Endothelial cell of umbilical vein (primary cell): ENCODE data around the gene MACROD2. TPM values are rescaled to one million over a fixed set of nuclear protein-coding genes. Genes with fewer than 3 reads are reported as not detected.

Experiments
- BruUV-seq: library from RNA; stranded (reverse); fragments of 400-500 nt; replicated peaks from 2 replicates; lab custom pipeline; 2021; lab: Mats Ljungman, UMichigan
- CTCF ChIA-PET: fragments of 300-600, 350-600 bp; sonication (Branson Sonifier 250); formaldehyde crosslinking; loops from one replicate; lab custom pipeline; 2021; ENCODE audit warnings: antibody characterized with exemption, inconsistent platforms; lab: Charles Lee
- POLR2A ChIA-PET: fragments of 300-600, 350-600 bp; sonication (Branson Sonifier 250); formaldehyde crosslinking; loops from one replicate; lab custom pipeline; 2021; ENCODE audit warnings: antibody characterized with exemption, inconsistent platforms; lab: Charles Lee
- DNase-seq: peaks from one replicate; pipeline ENCODE4 v3.0.0-alpha.2; 2011; ENCODE audit warnings: low read depth, low spot score
- FAIRE-seq: peaks from 2 replicates; lab custom pipeline; 2011; peaks lifted over from hg19 to GRCh38; lab: Jason Lieb, UNC
- H2AFZ ChIP-seq: 2 replicates; pipeline ENCODE4 v1.6.0; 2012; ENCODE audit warnings: low read depth, low read length, control low read depth, inconsistent platforms
- H3K27ac ChIP-seq: 2 replicates; pipeline ENCODE4 v1.5.1; 2011; ENCODE audit warnings: low read depth, mild to moderate bottlenecking, control low read depth, low read length, moderate library complexity; ENCODE audit not compliant: insufficient read depth
- H3K27me3 ChIP-seq, 2 experiments: 2 replicates each; pipeline versions ENCODE4 v1.6.0 to v1.6.1; 2011; ENCODE audit warnings: low read length in 2 of 2, mixed read lengths in 1 of 2; ENCODE audit not compliant: control insufficient read depth in 2 of 2, insufficient read depth in 2 of 2
- H3K36me3 ChIP-seq, 2 experiments: 2 replicates in 1 of 2; 3 replicates in 1 of 2; pipeline ENCODE4 v1.5.1; 2011; ENCODE audit warnings: low read length in 2 of 2, mild to moderate bottlenecking in 1 of 2, moderate library complexity in 1 of 2; ENCODE audit not compliant: control insufficient read depth in 2 of 2, insufficient read depth in 2 of 2; ENCODE audit errors: extremely low read depth in 1 of 2
- H3K4me1 ChIP-seq: 3 replicates; pipeline ENCODE4 v1.5.1; 2011; ENCODE audit warnings: mild to moderate bottlenecking, low read length; ENCODE audit not compliant: control insufficient read depth, insufficient read depth; ENCODE audit errors: extremely low read depth
- H3K4me2 ChIP-seq: 2 replicates; pipeline ENCODE4 v1.6.1; 2011; ENCODE audit warnings: low read length, control low read depth, mixed read lengths; ENCODE audit not compliant: insufficient read depth
- H3K4me3 ChIP-seq, 3 experiments: fragments of 200-600 bp in 1 of 3; sonication (generic), shearing (Covaris generic) in 1 of 3; replicated peaks in 1 of 3; 2 replicates each; pipeline ENCODE4 v1.5.1; 2011 to 2016; ENCODE audit warnings: control low read depth in 3 of 3, low read length in 3 of 3, mild to moderate bottlenecking in 2 of 3, inconsistent platforms in 1 of 3, low read depth in 1 of 3, moderate library complexity in 1 of 3; ENCODE audit not compliant: insufficient read depth in 1 of 3
- H3K79me2 ChIP-seq: 2 replicates; pipeline ENCODE4 v1.6.0; 2012; ENCODE audit warnings: low read length, inconsistent platforms; ENCODE audit not compliant: control insufficient read depth, insufficient read depth
- H3K9ac ChIP-seq: replicated peaks from 2 replicates; pipeline ENCODE3; 2011; ENCODE audit warnings: low read length, control low read depth; ENCODE audit not compliant: insufficient read depth; ENCODE audit errors: extremely low read depth
- H3K9me1 ChIP-seq: replicated peaks from 3 replicates; pipeline ENCODE4 v1.6.0; 2011; ENCODE audit warnings: mild to moderate bottlenecking, low read length; ENCODE audit not compliant: control insufficient read depth, insufficient read depth; ENCODE audit errors: extremely low read depth
- H3K9me3 ChIP-seq: replicated peaks from 2 replicates; pipeline ENCODE4 v1.5.1; 2012; ENCODE audit warnings: low read length, inconsistent platforms; ENCODE audit not compliant: control insufficient read depth, insufficient read depth
- H4K20me1 ChIP-seq: replicated peaks from 2 replicates; pipeline ENCODE3; 2011; ENCODE audit warnings: mild to moderate bottlenecking, low read length; ENCODE audit not compliant: control insufficient read depth, insufficient read depth; ENCODE audit errors: extremely low read depth
- CTCF ChIP-seq, 2 donors: IDR thresholded peaks; 1 replicate in 1 of 2; 2 replicates in 1 of 2; pipeline ENCODE4 v1.5.1; 2011; ENCODE audit warnings: low read length in 2 of 2, mild to moderate bottlenecking in 2 of 2, moderate library complexity in 2 of 2, control low read depth in 1 of 2, inconsistent platforms in 1 of 2, low read depth in 1 of 2; ENCODE audit not compliant: insufficient read depth in 1 of 2; ENCODE audit errors: extremely low read depth in 1 of 2
- EZH2 ChIP-seq: IDR thresholded peaks from 2 replicates; pipeline ENCODE4 v1.6.1; 2012; ENCODE audit warnings: borderline replicate concordance, low read depth, mild to moderate bottlenecking, moderate library complexity, low read length, inconsistent platforms; ENCODE audit not compliant: severe bottlenecking
- FOS ChIP-seq: IDR thresholded peaks from 2 replicates; pipeline ENCODE4 v1.6.1; 2011; ENCODE audit warnings: mild to moderate bottlenecking, low read length, moderate library complexity, borderline replicate concordance; ENCODE audit not compliant: insufficient read depth
- GATA2 ChIP-seq: IDR thresholded peaks from 2 replicates; pipeline ENCODE4 v1.7.0; 2011; ENCODE audit warnings: low read depth, mild to moderate bottlenecking, moderate library complexity, mixed read lengths, low read length; ENCODE audit not compliant: insufficient read length, insufficient read depth
- JUN ChIP-seq: IDR thresholded peaks from 2 replicates; pipeline ENCODE4 v1.6.1; 2011; ENCODE audit warnings: borderline replicate concordance, low read depth; ENCODE audit not compliant: insufficient read length, insufficient read depth
- MAX ChIP-seq: IDR thresholded peaks from 2 replicates; pipeline ENCODE4 v1.6.1; 2011; ENCODE audit not compliant: insufficient read depth, insufficient read length
- MYC ChIP-seq: IDR thresholded peaks from one replicate; pipeline ENCODE4 v1.6.1; 2011; ENCODE audit warnings: mild to moderate bottlenecking, low read depth, low read length
- POLR2A ChIP-seq: IDR thresholded peaks from 2 replicates; pipeline ENCODE4 v1.6.1; 2012; ENCODE audit warnings: low read depth, mild to moderate bottlenecking, control low read depth, low read length
- POLR2AphosphoS5 ChIP-seq: IDR thresholded peaks from 2 replicates; pipeline ENCODE4 v1.6.1; 2012; ENCODE audit warnings: low read depth, mild to moderate bottlenecking, control low read depth, low read length, moderate library complexity; ENCODE audit not compliant: insufficient read depth
- dilution Hi-C: fragments of 300-500 bp; cut with MboI; formaldehyde crosslinking; loops from one replicate; pipeline ENCODE4 v1.15.0; 2019; ENCODE audit warnings: low sequenced_read_pairs; ENCODE audit not compliant: extremely low pct_ligation_motif_present
- intact Hi-C: fragments of 100-400 bp; cut with micrococcal nuclease; formaldehyde crosslinking; loops from one replicate; pipeline ENCODE4 v1.10.0; 2022
- polyA plus RNA-seq, 4 experiments: library from polyadenylated mRNA; depleted of rRNA in 3 of 4; stranded (reverse) in 3 of 4; unstranded in 1 of 4; fragments of >200 nt; gene quantifications; 2 replicates each; pipeline versions ENCODE4 v1.2.1 to v1.2.3, GENCODE V29; 2011 to 2012; ENCODE audit warnings: missing spikeins in 1 of 4
- total RNA-seq: library from RNA; stranded (reverse); gene quantifications from 2 replicates; pipeline ENCODE4 v1.2.3, GENCODE V29; 2021

MACROD2 gene
- total and polyA plus RNA-seq, 2 donors (not counting 3 experiments of a cell fraction or from before 2014, with no cell fraction given) = 0.11 to 0.73 TPM

- no peaks in the 10 kb centered on the region for H3K9me3 ChIP-seq
- no TSS peak for BruUV-seq
- H3K9me1 ChIP-seq = no peaks in the 10 kb centered on the region
- no peak overlapping the region for H3K4me2 ChIP-seq
- H3K36me3 ChIP-seq = no peaks in the 10 kb centered on the region
- H3K4me3 ChIP-seq = no peak overlapping the region
- H3K4me1 ChIP-seq = no peaks in the 10 kb centered on the region
- H4K20me1 ChIP-seq = no peaks in the 10 kb centered on the region
- H3K9ac ChIP-seq = no peak overlapping the region
- POLR2A ChIA-PET = no interaction called here
- no peak for TF ChIP-seq FOS
- TF ChIP-seq GATA2 = no peak
- no peak for TF ChIP-seq POLR2A
- TF ChIP-seq EZH2 = no peak
- TF ChIP-seq MYC = no peak
- no peak for TF ChIP-seq MAX
- TF ChIP-seq JUN = no peak
- TF ChIP-seq CTCF (IDR thresholded peaks at IDR 0.05; ENCODE audit: extremely low read depth in 1 of 2, insufficient read depth in 1 of 2, low read depth in 1 of 2, low read length in 2 of 2) = no peak
- no peak for TF ChIP-seq POLR2AphosphoS5
- no peaks in the 10 kb centered on the region for H3K79me2 ChIP-seq
- H3K27me3 ChIP-seq = no peaks in the 10 kb centered on the region
- dilution Hi-C loops (no loop called here), intact Hi-C loops (no loop called here)
- CTCF ChIA-PET = no interaction called here
- DNase-seq (no peak), FAIRE-seq (no peak)
- no peak overlapping the region for H2AFZ ChIP-seq
- no peak overlapping the region for H3K27ac ChIP-seq
These were observed 1810.8 kb downstream of the MACROD2 start for GRCh38 chr20:15806105-15806504.
